SK-N-SH (cell line): Measurements from ENCODE around the gene TMEM170B. TPM values are rescaled to one million over a fixed set of nuclear protein-coding genes. Genes with fewer than 3 reads are reported as not detected.

Experiments
- CTCF ChIA-PET: fragments of 300-600, 350-600 bp; formaldehyde crosslinking; extraction: SDS; loops from one replicate; lab custom pipeline; 2021; lab: Yijun Ruan, JAX
- POLR2A ChIA-PET: fragments of 350-600 bp; sonication (Branson Sonifier 250); formaldehyde crosslinking; extraction: SDS; loops from one replicate; lab custom pipeline; 2020; ENCODE audit warnings: antibody characterized with exemption, inconsistent platforms; lab: Yijun Ruan, JAX
- DNase-seq: peaks from one replicate; pipeline ENCODE4 v3.0.0; 2012
- H2AFZ ChIP-seq: fragments of 200-600 bp; sonication (generic); 2 replicates; pipeline ENCODE4 v1.8.1; 2016; ENCODE audit warnings: antibody characterized with exemption, mild to moderate bottlenecking, low read depth
- H3F3A ChIP-seq: fragments of 200-600 bp; sonication (generic); replicated peaks from 2 replicates; pipeline ENCODE3; 2016; ENCODE audit warnings: antibody characterized with exemption, mild to moderate bottlenecking; ENCODE audit not compliant: insufficient read depth
- H3K27ac ChIP-seq, 2 experiments: fragments of 200-500 bp in 1 of 2; fragments of 200-600 bp in 1 of 2; sonication (Bioruptor generic) in 1 of 2; sonication (generic), shearing (Covaris generic) in 1 of 2; 2 replicates each; pipeline versions ENCODE4 v1.5.1 to v1.6.1; 2014 to 2016; ENCODE audit warnings: low read depth in 2 of 2, inconsistent platforms in 1 of 2, low read length in 1 of 2, mild to moderate bottlenecking in 1 of 2, mixed read lengths in 1 of 2
- H3K27me3 ChIP-seq: fragments of 200-600 bp; sonication (generic), shearing (Covaris generic); 2 replicates; pipeline ENCODE4 v1.6.1; 2016; ENCODE audit warnings: mixed run types; ENCODE audit not compliant: insufficient read depth
- H3K36me3 ChIP-seq, 2 experiments: fragments of 200-500 bp in 1 of 2; fragments of 200-600 bp in 1 of 2; sonication (Bioruptor generic) in 1 of 2; sonication (generic) in 1 of 2; replicated peaks in 1 of 2; 2 replicates each; pipeline versions ENCODE3 to v1.5.1; 2014 to 2016; ENCODE audit warnings: low read length in 1 of 2, mild to moderate bottlenecking in 1 of 2; ENCODE audit not compliant: insufficient read depth in 2 of 2, control insufficient read depth in 1 of 2
- H3K4me1 ChIP-seq, 2 experiments: fragments of 200-500 bp in 1 of 2; fragments of 200-600 bp in 1 of 2; sonication (Bioruptor generic) in 1 of 2; sonication (generic), shearing (Covaris generic) in 1 of 2; 2 replicates each; pipeline versions ENCODE4 v1.5.1 to v1.6.1; 2014 to 2016; ENCODE audit warnings: low read depth in 1 of 2, low read length in 1 of 2, mixed run types in 1 of 2; ENCODE audit not compliant: insufficient read depth in 2 of 2, control insufficient read depth in 1 of 2
- H3K4me2 ChIP-seq: fragments of 200-600 bp; sonication (generic), shearing (Covaris generic); 2 replicates; pipeline ENCODE4 v1.6.1; 2017; ENCODE audit warnings: mixed run types
- H3K4me3 ChIP-seq, 2 experiments: fragments of 200-500 bp in 1 of 2; fragments of 200-600 bp in 1 of 2; sonication (Bioruptor generic) in 1 of 2; sonication (generic), shearing (Covaris generic) in 1 of 2; 2 replicates each; pipeline versions ENCODE4 v1.5.1 to v1.8.1; 2014 to 2016; ENCODE audit warnings: low read depth in 2 of 2, inconsistent platforms in 1 of 2, low read length in 1 of 2, mild to moderate bottlenecking in 1 of 2, mixed read lengths in 1 of 2, moderate library complexity in 1 of 2
- H3K79me2 ChIP-seq: fragments of 200-600 bp; sonication (generic); 2 replicates; pipeline ENCODE4 v1.8.1; 2017; ENCODE audit warnings: mild to moderate bottlenecking; ENCODE audit not compliant: insufficient read depth
- H3K9ac ChIP-seq: fragments of 200-600 bp; sonication (generic); 2 replicates; pipeline ENCODE4 v1.6.1; 2017; ENCODE audit warnings: mixed run types
- H3K9me2 ChIP-seq: fragments of 200-600 bp; sonication (generic); 2 replicates; pipeline ENCODE4 v1.6.1; 2017; ENCODE audit warnings: mixed run types
- H3K9me3 ChIP-seq: fragments of 200-600 bp; sonication (generic); 2 replicates; pipeline ENCODE4 v1.6.1; 2017; ENCODE audit warnings: mixed run types, mild to moderate bottlenecking, moderate library complexity
- H4K20me1 ChIP-seq: fragments of 200-600 bp; sonication (generic); 2 replicates; pipeline ENCODE4 v1.6.1; 2017; ENCODE audit warnings: mild to moderate bottlenecking, mixed run types; ENCODE audit not compliant: insufficient read depth
- CHD2 ChIP-seq: fragments of 150-350 bp; IDR thresholded peaks from 2 replicates; pipeline ENCODE4 v1.6.1; 2018; ENCODE audit warnings: low read length; ENCODE audit not compliant: partially characterized antibody
- EP300 ChIP-seq, 2 experiments: IDR thresholded peaks; 2 replicates each; pipeline versions ENCODE4 v1.4.0 to v1.6.1; 2012; ENCODE audit warnings: borderline replicate concordance in 1 of 2, low read depth in 1 of 2, low read length in 1 of 2
- FOSL2 ChIP-seq: IDR thresholded peaks from 2 replicates; pipeline ENCODE4 v1.4.0; 2012; ENCODE audit warnings: low read depth, mild to moderate bottlenecking, moderate library complexity, borderline replicate concordance
- GABPA ChIP-seq: IDR thresholded peaks from 2 replicates; pipeline ENCODE4 v1.4.0; 2012; ENCODE audit warnings: low read depth, mild to moderate bottlenecking
- GATA2 ChIP-seq: sonication (generic); formaldehyde crosslinking; IDR thresholded peaks from 2 replicates; pipeline ENCODE4 v1.5.0; 2020; ENCODE audit warnings: mild to moderate bottlenecking, missing genetic modification reagents
- JUND ChIP-seq: IDR thresholded peaks from 2 replicates; pipeline ENCODE4 v1.4.0; 2012
- POLR2AphosphoS5 ChIP-seq: IDR thresholded peaks from 2 replicates; pipeline ENCODE4 v1.6.1; 2012; ENCODE audit warnings: low read depth, low read length
- RFX5 ChIP-seq: IDR thresholded peaks from 2 replicates; pipeline ENCODE4 v1.6.1; 2012; ENCODE audit warnings: mild to moderate bottlenecking, improper control_type of control experiment, low read length
- SIN3A ChIP-seq: IDR thresholded peaks from 2 replicates; pipeline ENCODE4 v1.6.1; 2012; ENCODE audit warnings: low read depth, mild to moderate bottlenecking, low read length, moderate library complexity, borderline replicate concordance
- SMC3 ChIP-seq: IDR thresholded peaks from 2 replicates; pipeline ENCODE4 v1.6.1; 2012; ENCODE audit warnings: low read depth, low read length, improper control_type of control experiment
- TAF1 ChIP-seq: IDR thresholded peaks from 2 replicates; pipeline ENCODE4 v1.6.1; 2012; ENCODE audit warnings: low read depth, mild to moderate bottlenecking, low read length, moderate library complexity, borderline replicate concordance
- TEAD4 ChIP-seq: IDR thresholded peaks from 2 replicates; pipeline ENCODE4 v1.4.0; 2012; ENCODE audit warnings: mild to moderate bottlenecking, borderline replicate concordance; ENCODE audit not compliant: insufficient read depth
- YY1 ChIP-seq: IDR thresholded peaks from 2 replicates; pipeline ENCODE4 v1.4.0; 2012; ENCODE audit warnings: low read depth, mild to moderate bottlenecking
- WGBS: methylation state at CpG from one replicate; pipeline ENCODE4 v1.1.6; 2017; ENCODE audit warnings: low lambda C conversion rate; 5-methylcytosine and 5-hydroxymethylcytosine counted together
- polyA plus RNA-seq, 3 experiments: library from polyadenylated mRNA; depleted of rRNA; stranded (reverse); fragments of >200 nt; gene quantifications; 2 replicates each; pipeline ENCODE4 v1.2.3, GENCODE V29; 2012
- TF ChIP-seq, protein P1 (sequence below): IDR thresholded peaks from 2 replicates; pipeline ENCODE4; 2012
- TF ChIP-seq, protein P2 (sequence below): fragments of 150-350 bp; IDR thresholded peaks from 2 replicates; pipeline ENCODE4 v1.6.1; 2017; ENCODE audit warnings: antibody characterized with exemption, low read length, low read depth, borderline replicate concordance
- TF ChIP-seq, protein P3 (sequence below): IDR thresholded peaks from 2 replicates; pipeline ENCODE4 v1.4.0; 2012; ENCODE audit warnings: low read depth
- TF ChIP-seq, protein P4 (sequence below): fragments of 200-600 bp; sonication (generic); IDR thresholded peaks from 2 replicates; pipeline ENCODE4 v1.6.1; 2017; ENCODE audit warnings: antibody characterized with exemption, mild to moderate bottlenecking, moderate library complexity
- TF ChIP-seq, protein P5 (sequence below): IDR thresholded peaks from 2 replicates; pipeline ENCODE4 v1.4.0; 2012; ENCODE audit warnings: low read depth, borderline replicate concordance
- TF ChIP-seq, protein P6 (sequence below): IDR thresholded peaks from 2 replicates; pipeline ENCODE4 v1.4.0; 2012; ENCODE audit warnings: low read depth, borderline replicate concordance

The TMEM170B gene
- polyA plus RNA-seq, 1 of the 3 experiments (the other 2 are of a cell fraction), result 0.44 TPM

DNA sequence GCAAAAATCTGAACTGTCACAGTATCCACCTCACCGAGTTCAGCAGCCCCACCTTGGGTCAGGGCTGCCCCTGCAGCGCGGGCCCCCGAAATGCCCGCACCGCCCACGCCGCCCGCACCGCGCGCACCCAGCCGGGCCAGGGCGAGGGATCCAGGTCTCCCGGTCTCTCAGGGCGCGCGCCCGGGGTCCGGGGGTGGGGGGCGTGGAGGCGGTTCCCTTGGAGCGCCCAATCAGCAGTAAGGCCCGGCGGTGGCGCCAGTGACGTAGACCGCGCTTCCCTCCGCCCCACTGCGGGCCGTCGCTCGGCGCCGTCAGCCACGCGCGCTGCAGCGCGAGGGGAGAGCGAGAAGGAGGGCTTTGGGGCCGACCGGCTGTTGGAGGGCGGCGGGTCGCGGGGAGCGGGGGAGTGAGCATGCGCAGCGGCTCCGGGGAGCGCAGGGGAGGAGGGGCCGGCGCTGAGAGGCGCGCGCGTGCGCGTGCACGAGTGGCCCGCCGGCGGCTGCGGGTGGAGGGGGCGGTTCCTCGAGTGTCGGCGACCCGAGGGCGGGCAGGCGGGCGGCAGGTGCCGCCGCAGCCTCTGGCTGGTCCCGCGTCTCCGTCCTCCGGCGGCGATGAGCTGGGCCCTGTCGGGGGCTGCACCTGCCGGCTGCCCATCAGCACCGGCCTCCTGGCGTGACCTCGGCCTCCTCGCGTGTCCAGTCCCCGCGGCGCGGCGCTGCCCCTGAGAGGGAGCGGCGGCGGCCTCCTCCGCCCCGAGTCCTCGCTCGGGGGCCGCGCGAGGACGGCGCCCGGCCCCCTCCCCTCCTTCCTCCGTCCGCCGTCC, at the start of gene TMEM170B (continued):
- TF ChIP-seq, protein P1, sequence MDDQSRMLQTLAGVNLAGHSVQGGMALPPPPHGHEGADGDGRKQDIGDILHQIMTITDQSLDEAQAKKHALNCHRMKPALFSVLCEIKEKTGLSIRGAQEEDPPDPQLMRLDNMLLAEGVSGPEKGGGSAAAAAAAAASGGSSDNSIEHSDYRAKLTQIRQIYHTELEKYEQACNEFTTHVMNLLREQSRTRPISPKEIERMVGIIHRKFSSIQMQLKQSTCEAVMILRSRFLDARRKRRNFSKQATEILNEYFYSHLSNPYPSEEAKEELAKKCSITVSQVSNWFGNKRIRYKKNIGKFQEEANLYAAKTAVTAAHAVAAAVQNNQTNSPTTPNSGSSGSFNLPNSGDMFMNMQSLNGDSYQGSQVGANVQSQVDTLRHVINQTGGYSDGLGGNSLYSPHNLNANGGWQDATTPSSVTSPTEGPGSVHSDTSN, result no peak
- no peak for TF ChIP-seq FOSL2
- TF ChIP-seq TEAD4, result no peak
- no peak for TF ChIP-seq YY1
- TF ChIP-seq SMC3, result no peak
- TF ChIP-seq GABPA, result no peak
- TF ChIP-seq EP300 (IDR thresholded peaks at IDR 0.05; ENCODE audit: borderline replicate concordance in 1 of 2, low read depth in 1 of 2, low read length in 1 of 2), result no peak
- TF ChIP-seq, all 33 proteins: peak for 6

DNA sequence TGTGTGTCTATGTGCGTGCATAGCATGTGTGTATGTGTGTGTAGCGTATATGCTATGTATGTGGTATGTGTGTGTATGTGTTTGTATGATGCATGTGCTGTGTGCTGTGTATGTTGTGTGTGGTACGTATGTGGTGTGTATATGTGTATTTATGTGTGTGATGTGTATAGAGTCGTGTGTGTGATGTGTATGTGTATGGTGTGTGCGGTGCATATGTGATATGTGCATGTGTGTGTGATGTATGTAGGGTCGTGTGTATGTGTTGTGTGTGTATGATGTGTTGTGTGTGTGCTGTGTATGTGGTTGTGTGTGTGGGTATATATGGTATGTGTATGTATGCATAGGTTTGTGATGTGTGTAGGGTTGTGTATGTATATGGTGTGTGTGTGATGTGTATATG, 46.6 kb upstream of the TMEM170B start:
- Histone ChIP-seq H3K9me3 (no peaks in the 10 kb centered on the region), H3K4me2 (no peak overlapping the region), H3K36me3 (no peaks in the 10 kb centered on the region), H3K27ac (no peak overlapping the region), H2AFZ (no peak overlapping the region), H3K79me2 (no peaks in the 10 kb centered on the region), H3K27me3 (no peaks in the 10 kb centered on the region), H3F3A (no peaks in the 10 kb centered on the region), H3K4me1 (peaks cover 3 to 14% of the 10 kb centered on the region in 2 experiments; a peak in 3 of 4 replicates)
- no peak for DNase-seq
- CTCF ChIA-PET, result no interaction called here
- TF ChIP-seq POLR2AphosphoS5 (no peak), RFX5 (no peak), EP300 (IDR thresholded peaks at IDR 0.05; ENCODE audit: borderline replicate concordance in 1 of 2, low read depth in 1 of 2, low read length in 1 of 2) (no peak), TAF1 (no peak), JUND (no peak), SIN3A (no peak), CHD2 (no peak), YY1 (no peak), GABPA (no peak), GATA2 (CRISPR knock-in tag) (no peak)
- TF ChIP-seq, protein P2, sequence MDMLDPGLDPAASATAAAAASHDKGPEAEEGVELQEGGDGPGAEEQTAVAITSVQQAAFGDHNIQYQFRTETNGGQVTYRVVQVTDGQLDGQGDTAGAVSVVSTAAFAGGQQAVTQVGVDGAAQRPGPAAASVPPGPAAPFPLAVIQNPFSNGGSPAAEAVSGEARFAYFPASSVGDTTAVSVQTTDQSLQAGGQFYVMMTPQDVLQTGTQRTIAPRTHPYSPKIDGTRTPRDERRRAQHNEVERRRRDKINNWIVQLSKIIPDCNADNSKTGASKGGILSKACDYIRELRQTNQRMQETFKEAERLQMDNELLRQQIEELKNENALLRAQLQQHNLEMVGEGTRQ, result no peak
- TF ChIP-seq, protein P3, sequence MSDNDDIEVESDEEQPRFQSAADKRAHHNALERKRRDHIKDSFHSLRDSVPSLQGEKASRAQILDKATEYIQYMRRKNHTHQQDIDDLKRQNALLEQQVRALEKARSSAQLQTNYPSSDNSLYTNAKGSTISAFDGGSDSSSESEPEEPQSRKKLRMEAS, result no peak
- TF ChIP-seq, protein P4, sequence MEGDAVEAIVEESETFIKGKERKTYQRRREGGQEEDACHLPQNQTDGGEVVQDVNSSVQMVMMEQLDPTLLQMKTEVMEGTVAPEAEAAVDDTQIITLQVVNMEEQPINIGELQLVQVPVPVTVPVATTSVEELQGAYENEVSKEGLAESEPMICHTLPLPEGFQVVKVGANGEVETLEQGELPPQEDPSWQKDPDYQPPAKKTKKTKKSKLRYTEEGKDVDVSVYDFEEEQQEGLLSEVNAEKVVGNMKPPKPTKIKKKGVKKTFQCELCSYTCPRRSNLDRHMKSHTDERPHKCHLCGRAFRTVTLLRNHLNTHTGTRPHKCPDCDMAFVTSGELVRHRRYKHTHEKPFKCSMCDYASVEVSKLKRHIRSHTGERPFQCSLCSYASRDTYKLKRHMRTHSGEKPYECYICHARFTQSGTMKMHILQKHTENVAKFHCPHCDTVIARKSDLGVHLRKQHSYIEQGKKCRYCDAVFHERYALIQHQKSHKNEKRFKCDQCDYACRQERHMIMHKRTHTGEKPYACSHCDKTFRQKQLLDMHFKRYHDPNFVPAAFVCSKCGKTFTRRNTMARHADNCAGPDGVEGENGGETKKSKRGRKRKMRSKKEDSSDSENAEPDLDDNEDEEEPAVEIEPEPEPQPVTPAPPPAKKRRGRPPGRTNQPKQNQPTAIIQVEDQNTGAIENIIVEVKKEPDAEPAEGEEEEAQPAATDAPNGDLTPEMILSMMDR, result no peak
- TF ChIP-seq, protein P5, sequence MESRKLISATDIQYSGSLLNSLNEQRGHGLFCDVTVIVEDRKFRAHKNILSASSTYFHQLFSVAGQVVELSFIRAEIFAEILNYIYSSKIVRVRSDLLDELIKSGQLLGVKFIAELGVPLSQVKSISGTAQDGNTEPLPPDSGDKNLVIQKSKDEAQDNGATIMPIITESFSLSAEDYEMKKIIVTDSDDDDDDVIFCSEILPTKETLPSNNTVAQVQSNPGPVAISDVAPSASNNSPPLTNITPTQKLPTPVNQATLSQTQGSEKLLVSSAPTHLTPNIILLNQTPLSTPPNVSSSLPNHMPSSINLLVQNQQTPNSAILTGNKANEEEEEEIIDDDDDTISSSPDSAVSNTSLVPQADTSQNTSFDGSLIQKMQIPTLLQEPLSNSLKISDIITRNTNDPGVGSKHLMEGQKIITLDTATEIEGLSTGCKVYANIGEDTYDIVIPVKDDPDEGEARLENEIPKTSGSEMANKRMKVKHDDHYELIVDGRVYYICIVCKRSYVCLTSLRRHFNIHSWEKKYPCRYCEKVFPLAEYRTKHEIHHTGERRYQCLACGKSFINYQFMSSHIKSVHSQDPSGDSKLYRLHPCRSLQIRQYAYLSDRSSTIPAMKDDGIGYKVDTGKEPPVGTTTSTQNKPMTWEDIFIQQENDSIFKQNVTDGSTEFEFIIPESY, result no peak
- TF ChIP-seq, protein P6, sequence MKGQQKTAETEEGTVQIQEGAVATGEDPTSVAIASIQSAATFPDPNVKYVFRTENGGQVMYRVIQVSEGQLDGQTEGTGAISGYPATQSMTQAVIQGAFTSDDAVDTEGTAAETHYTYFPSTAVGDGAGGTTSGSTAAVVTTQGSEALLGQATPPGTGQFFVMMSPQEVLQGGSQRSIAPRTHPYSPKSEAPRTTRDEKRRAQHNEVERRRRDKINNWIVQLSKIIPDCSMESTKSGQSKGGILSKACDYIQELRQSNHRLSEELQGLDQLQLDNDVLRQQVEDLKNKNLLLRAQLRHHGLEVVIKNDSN, result no peak
- TF ChIP-seq, protein P1, result no peak
- TF ChIP-seq, all 33 proteins: peak for 0
- 70% methylated on average over 6 of the region's 6 CpGs for WGBS
- H3K9ac ChIP-seq, result no peak overlapping the region
- no peaks in the 10 kb centered on the region for H4K20me1 ChIP-seq
- POLR2A ChIA-PET, result no interaction called here
- no peaks in the 10 kb centered on the region for H3K9me2 ChIP-seq
- H3K4me3 ChIP-seq, result no peak overlapping the region
